Stimulated activated memory B cell treated with anti-CD40 and anti-IgM and Interleukin-4, amounts not matched to agents 10 μg/mL and 1 μg/mL and 100 μg/mL, for 72 hours (primary cell): ENCODE results near the gene ABCB1.

ENCODE experiments used
- ATAC-seq: fragments of 150-1000 bp; cut with Tn5 transposase; 2 replicates; pipeline ENCODE4 v1.10.0; 2021
- H3K27ac Mint-ChIP-seq: one replicate; pipeline ENCODE4 v1.8.0; 2022; ENCODE audit warnings: mild to moderate bottlenecking, mixed read lengths
- H3K27me3 Mint-ChIP-seq: one replicate; pipeline ENCODE4 v1.8.0; 2022; ENCODE audit warnings: mixed read lengths
- H3K36me3 Mint-ChIP-seq: one replicate; pipeline ENCODE4 v1.8.0; 2022; ENCODE audit warnings: mixed read lengths
- H3K4me1 Mint-ChIP-seq: one replicate; pipeline ENCODE4 v1.8.0; 2022; ENCODE audit warnings: mixed read lengths
- H3K4me3 Mint-ChIP-seq: one replicate; pipeline ENCODE4 v1.8.0; 2022; ENCODE audit warnings: mild to moderate bottlenecking, moderate library complexity, mixed read lengths
- H3K9me3 Mint-ChIP-seq: one replicate; pipeline ENCODE4 v1.8.0; 2022; ENCODE audit warnings: mixed read lengths

Gene ABCB1

DNA sequence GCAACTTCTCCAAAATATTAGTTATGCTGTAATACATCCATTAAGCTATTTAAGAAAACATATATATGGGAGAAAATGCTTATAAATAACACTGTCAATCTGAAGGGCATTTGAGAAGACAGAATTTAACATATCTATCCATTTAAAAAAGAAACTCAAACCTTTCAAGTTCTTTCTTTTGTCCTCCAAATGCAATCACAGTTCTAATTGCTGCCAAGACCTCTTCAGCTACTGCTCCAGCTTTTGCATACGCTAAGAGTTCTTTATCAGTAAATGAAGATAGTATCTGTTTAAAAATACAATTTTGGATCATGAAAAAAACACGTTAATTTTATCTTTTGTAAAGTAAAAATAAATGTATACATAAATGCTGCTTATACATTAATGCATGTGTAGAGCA, 39.6 kb downstream of the ABCB1 start:
- no peaks in the 10 kb centered on the region for H3K36me3 Mint-ChIP-seq
- H3K4me1 Mint-ChIP-seq: peaks cover 6% of the 10 kb centered on the region
- no peaks in the 10 kb centered on the region for H3K9me3 Mint-ChIP-seq
- H3K27me3 Mint-ChIP-seq: no peaks in the 10 kb centered on the region
- ATAC-seq: no peak
- no peak overlapping the region for H3K27ac Mint-ChIP-seq
- H3K4me3 Mint-ChIP-seq: no peak overlapping the region

DNA sequence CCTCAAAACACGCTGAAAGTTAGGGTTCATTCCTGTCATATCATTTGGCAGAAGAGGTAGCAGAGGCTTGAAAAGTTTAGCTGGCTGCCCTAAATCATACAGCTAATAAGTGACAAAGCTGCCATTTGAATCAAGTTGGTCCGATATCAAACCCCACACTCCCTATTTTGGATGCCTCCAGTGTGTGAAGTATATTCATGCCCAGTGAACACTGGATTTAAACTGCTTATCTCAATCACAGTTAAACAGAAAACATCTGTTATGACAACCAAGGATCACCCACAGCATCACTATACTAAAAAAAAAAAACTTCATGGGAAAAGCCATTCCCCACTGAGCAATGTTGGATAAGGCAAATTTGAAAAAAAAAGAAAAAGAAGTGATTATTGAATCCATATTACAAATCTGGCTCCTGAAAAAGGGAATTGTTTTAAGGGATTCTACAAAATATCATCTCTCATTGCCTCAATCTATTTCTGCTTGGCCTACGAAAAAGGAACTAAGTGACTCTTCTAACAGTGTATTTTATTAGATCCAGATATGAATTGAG, 48.3 kb downstream of the ABCB1 start:
- H3K4me3 Mint-ChIP-seq: no peak overlapping the region
- H3K4me1 Mint-ChIP-seq: no peaks in the 10 kb centered on the region
- H3K27me3 Mint-ChIP-seq: no peaks in the 10 kb centered on the region
- H3K9me3 Mint-ChIP-seq: no peaks in the 10 kb centered on the region
- ATAC-seq: no peak
- no peak overlapping the region for H3K27ac Mint-ChIP-seq
- H3K36me3 Mint-ChIP-seq: peaks cover 6% of the 10 kb centered on the region

DNA sequence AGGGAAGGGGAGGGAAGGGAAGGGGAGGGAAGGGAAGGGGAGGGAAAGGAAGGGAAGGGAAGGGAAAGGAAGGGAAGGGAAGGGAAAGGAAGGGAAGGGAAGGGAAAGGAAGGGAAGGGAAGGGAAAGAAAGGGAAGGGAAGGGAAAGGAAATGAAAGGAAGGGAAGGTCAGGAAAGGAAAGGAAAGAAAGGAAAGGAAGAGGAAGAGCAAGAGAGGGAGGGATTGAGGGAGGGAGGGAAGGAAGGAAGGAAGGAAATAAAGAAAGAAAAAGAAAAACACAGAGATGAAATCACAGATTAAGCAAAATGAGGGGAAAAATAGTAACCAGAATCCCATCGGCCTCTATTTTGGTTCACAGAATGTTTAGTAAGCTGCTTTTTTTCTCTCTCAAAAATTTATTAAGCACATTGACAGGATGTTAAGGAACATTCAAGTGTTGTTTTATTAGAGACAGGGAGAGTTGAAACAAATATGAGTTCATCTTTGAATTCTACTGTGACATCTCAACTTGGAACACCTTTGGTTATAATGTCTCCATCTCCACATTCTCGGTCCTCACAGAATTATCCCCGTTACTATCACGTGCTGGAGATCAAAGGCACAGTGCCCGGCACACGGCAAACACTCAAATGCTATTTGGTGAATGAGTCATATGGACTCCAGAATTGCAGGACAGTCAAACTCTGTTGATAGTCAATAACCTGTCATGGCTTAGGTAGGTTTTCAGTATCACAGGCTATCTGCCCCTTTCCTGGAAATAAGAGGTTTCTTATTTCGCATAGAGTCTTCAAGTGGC, 52.4 kb downstream of the ABCB1 start:
- Mint-ChIP-seq H3K9me3 (no peaks in the 10 kb centered on the region), H3K4me3 (no peak overlapping the region), H3K27me3 (no peaks in the 10 kb centered on the region), H3K27ac (no peak overlapping the region), H3K36me3 (peaks cover 6% of the 10 kb centered on the region), H3K4me1 (no peaks in the 10 kb centered on the region)
- ATAC-seq: no peak

DNA sequence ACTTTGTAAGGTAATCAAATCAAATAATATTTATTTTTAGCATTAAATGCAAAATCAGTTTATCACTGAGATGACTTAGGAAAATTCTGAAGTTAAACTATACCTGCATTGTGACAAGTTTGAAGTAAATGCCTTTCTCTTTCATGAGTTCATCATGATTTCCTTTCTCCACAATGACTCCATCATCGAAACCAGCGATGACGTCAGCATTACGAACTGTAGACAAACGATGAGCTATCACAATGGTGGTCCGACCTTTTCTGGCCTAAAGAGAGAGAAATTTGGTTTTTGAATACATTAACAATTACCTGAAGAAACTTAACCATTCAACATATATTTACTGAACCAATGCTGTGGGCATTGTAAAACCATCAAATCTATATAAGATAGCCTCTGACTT, 54.9 kb downstream of the ABCB1 start:
- H3K4me1 Mint-ChIP-seq: no peaks in the 10 kb centered on the region
- H3K27ac Mint-ChIP-seq: no peak overlapping the region
- peaks cover 6% of the 10 kb centered on the region for H3K36me3 Mint-ChIP-seq
- ATAC-seq: no peak
- no peaks in the 10 kb centered on the region for H3K27me3 Mint-ChIP-seq
- H3K4me3 Mint-ChIP-seq: no peak overlapping the region
- H3K9me3 Mint-ChIP-seq: no peaks in the 10 kb centered on the region

DNA sequence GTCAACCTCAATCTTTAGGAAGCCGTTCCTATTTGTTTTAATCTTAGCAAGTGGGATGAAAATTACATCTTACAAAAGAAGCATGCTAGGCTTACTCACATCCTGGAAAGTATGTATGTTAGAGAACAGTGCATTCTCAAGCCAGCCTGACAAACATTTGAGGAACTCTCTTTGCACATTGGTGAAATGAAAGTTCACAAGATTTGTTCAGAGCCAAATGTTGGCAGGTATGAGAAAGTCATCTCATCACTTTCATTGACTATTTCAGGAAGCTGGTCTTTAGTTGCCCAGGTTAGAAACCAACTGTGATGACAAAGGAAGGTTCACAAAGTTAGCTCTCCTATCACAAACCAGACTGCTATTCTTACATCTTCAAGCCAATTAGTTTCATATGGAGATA, 57.1 kb downstream of the ABCB1 start:
- Mint-ChIP-seq H3K27ac (no peak overlapping the region), H3K4me1 (no peaks in the 10 kb centered on the region), H3K4me3 (no peak overlapping the region), H3K27me3 (no peaks in the 10 kb centered on the region), H3K9me3 (no peaks in the 10 kb centered on the region), H3K36me3 (no peaks in the 10 kb centered on the region)
- peak; percentile 16 for ATAC-seq

DNA sequence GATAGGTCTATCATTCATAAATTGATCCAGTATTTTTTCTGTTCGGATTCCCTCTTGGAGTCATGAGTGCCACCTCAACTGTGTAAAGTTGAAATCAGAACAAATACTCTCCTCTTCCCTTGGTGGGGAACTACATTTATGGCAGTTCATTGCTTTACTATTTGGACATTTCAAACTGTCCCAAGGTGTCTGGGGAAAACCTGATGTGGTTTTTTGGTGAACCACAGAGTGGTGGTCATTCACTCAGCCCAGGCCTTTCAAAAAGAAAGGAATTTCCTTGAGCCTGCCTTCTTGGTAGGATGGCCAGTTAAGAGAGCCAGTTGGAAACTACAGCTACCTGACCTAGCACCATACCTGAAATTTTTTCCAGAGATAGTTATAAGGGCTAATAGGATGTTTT, 59.0 kb downstream of the ABCB1 start:
- H3K9me3 Mint-ChIP-seq: no peaks in the 10 kb centered on the region
- H3K4me3 Mint-ChIP-seq: no peak overlapping the region
- ATAC-seq: no peak
- H3K27ac Mint-ChIP-seq: no peak overlapping the region
- no peaks in the 10 kb centered on the region for H3K4me1 Mint-ChIP-seq
- no peaks in the 10 kb centered on the region for H3K36me3 Mint-ChIP-seq
- H3K27me3 Mint-ChIP-seq: no peaks in the 10 kb centered on the region

DNA sequence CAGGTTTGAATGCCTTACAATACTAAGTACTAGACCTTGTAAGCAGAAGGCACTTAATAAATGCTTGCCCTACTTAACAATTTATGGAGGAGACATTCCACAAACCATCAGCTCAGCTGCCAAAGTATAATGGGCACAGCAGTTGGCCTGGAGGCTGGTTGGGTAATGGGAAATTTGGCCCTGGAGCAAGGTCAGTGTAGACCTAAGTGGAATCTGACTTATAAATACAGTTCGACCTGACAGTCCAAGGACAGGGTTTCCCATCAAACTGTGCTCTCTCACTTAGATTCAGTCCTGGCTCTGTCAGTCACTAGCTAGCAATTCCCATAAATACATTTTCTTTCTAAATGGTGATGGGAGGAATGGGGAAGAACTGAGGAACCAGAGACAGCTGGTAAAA, 62.6 kb downstream of the ABCB1 start:
- H3K36me3 Mint-ChIP-seq: no peaks in the 10 kb centered on the region
- no peaks in the 10 kb centered on the region for H3K9me3 Mint-ChIP-seq
- no peak for ATAC-seq
- H3K27ac Mint-ChIP-seq: no peak overlapping the region
- no peak overlapping the region for H3K4me3 Mint-ChIP-seq
- no peaks in the 10 kb centered on the region for H3K27me3 Mint-ChIP-seq
- no peaks in the 10 kb centered on the region for H3K4me1 Mint-ChIP-seq

DNA sequence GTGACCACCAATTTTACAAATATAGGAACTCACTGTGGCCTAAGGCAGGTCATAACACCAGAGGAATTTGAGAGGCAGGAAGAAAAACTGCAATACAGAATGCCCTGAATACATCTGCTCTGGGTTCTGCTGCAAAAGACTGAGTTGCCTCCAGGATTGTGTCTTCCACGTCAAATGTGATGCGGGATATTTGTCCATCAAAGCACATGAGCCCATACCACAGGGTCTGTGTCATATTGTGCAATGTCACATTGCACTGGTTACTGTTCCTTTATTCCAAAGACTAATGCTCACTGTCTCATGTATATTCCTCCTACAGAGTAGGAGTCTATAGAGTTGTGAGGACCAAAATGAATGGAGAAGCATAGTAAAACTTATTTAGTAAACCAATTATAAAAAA, 66.6 kb downstream of the ABCB1 start:
- H3K27ac Mint-ChIP-seq: no peak overlapping the region
- H3K4me3 Mint-ChIP-seq: no peak overlapping the region
- H3K27me3 Mint-ChIP-seq: no peaks in the 10 kb centered on the region
- no peaks in the 10 kb centered on the region for H3K4me1 Mint-ChIP-seq
- no peak for ATAC-seq
- no peaks in the 10 kb centered on the region for H3K36me3 Mint-ChIP-seq
- H3K9me3 Mint-ChIP-seq: no peaks in the 10 kb centered on the region

DNA sequence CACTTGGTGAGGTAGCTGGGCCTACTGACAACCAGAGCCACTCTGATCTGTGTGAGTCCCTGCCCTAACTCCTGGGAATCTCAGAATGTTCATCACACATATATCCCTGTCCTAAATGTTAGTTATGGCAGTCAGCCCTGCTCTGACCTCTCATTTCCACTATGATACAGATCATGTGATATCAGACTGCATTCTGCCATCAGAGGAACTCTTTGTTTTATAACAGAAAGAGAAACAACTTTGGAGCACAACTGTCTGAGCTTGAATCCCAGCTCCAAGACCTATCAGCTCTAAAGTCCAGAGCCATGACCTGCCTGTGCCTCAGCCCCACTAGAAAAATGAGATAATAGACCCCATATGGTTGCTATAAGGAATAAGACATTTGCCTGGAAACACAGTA, 70.6 kb downstream of the ABCB1 start:
- ATAC-seq: no peak
- Mint-ChIP-seq H3K9me3 (no peaks in the 10 kb centered on the region), H3K4me1 (peaks cover 5% of the 10 kb centered on the region), H3K4me3 (no peak overlapping the region), H3K27me3 (no peaks in the 10 kb centered on the region), H3K36me3 (peaks cover 7% of the 10 kb centered on the region), H3K27ac (no peak overlapping the region)

DNA sequence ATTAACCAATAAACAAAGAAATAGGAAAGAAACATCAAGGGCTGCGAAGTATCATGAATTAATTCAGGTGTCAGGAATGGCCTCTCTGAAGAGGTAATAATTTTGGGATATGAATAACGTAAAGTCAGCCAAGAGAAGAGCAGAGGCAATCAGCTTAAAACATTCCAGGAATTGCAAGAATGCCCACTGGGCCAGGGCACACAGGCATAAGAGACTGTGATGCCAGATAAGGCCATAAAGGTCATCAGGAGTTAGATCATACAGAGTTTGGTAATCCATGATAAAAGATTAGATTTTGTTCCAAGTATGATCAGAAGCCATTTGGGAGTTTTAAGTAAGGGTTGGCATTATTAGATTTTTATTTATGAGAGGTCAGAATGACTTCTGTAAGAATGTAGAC, 72.0 kb downstream of the ABCB1 start:
- Mint-ChIP-seq H3K27ac (no peak overlapping the region), H3K4me3 (no peak overlapping the region), H3K27me3 (no peaks in the 10 kb centered on the region), H3K9me3 (no peaks in the 10 kb centered on the region), H3K4me1 (peaks cover 5% of the 10 kb centered on the region), H3K36me3 (peaks cover 7% of the 10 kb centered on the region)
- ATAC-seq: no peak

DNA sequence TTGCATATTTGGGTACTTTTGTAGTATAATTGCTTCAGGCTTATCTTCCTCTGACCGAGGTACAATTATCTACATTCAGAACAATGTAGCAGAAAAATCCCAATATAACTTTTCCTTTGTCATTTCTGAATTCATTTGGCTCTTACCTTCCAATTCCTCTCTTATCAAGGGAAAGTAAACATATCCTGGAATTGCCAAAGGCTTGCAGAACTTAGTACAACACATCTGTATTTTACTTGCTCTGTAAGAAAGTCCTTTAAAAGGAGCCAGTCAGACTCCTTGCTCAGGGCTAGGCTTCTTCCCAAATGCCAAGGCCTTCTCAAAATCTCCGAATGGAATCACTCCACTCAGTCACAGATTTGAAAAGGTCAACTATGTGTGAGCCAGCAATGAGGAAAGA, 81.9 kb downstream of the ABCB1 start:
- H3K27me3 Mint-ChIP-seq: no peaks in the 10 kb centered on the region
- no peaks in the 10 kb centered on the region for H3K9me3 Mint-ChIP-seq
- no peak overlapping the region for H3K4me3 Mint-ChIP-seq
- H3K27ac Mint-ChIP-seq: no peak overlapping the region
- ATAC-seq: no peak
- no peaks in the 10 kb centered on the region for H3K4me1 Mint-ChIP-seq
- H3K36me3 Mint-ChIP-seq: peaks cover 6% of the 10 kb centered on the region

DNA sequence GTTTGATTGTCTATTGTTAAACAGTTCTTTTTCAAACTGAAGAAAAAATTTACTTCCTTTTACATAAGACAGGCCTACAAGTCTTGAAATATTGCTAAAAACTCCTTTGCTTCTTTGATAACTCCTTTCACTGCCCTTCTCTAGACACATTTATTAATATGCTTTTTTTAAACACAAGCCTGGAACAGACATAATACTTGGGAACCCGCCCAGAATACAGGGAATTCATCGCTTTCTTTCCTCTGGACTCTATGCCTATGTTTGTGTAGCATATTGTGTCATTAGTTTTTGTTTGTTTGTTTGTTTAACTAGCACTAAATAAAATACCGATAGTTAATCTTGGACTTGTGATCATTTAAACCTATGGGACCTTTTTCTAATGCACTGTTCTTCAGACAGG, 82.8 kb downstream of the ABCB1 start:
- no peak for ATAC-seq
- Mint-ChIP-seq H3K27ac (no peak overlapping the region), H3K4me1 (no peaks in the 10 kb centered on the region), H3K4me3 (no peak overlapping the region), H3K9me3 (no peaks in the 10 kb centered on the region), H3K27me3 (no peaks in the 10 kb centered on the region), H3K36me3 (peaks cover 6% of the 10 kb centered on the region)

DNA sequence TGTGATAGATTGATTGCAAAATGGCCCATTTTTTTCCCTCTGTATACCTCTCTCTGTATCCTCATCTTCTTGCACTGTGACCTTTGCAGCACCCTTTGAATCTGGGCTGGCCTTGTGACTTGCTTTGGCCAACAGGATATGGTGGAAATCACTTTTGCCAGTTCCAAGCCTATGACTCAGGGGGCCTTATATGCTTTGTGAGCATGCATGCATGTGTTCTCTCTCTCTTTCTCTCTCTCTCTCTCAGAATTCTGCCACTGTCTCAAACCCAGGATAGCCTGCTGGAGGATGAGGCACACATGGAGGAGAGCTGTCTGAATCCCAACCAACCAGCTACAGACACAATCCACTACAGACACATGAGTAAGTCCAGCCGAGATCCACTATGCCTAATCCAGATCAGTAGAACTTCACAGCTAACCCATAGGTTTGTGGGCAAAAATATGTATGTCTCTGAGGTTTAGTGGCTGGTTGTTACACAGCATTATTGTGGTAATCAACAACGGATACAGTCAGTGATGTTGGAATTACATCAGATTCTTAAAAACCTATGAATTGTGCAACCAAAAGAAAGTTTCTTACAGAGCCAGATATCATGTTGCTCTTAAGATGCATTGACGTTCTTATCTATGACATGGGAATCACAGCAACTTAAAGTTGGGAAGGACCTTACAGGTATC, 83.4 kb downstream of the ABCB1 start:
- Mint-ChIP-seq H3K4me1 (no peaks in the 10 kb centered on the region), H3K36me3 (peaks cover 6% of the 10 kb centered on the region), H3K4me3 (no peak overlapping the region), H3K27me3 (no peaks in the 10 kb centered on the region), H3K9me3 (no peaks in the 10 kb centered on the region), H3K27ac (no peak overlapping the region)
- no peak for ATAC-seq

DNA sequence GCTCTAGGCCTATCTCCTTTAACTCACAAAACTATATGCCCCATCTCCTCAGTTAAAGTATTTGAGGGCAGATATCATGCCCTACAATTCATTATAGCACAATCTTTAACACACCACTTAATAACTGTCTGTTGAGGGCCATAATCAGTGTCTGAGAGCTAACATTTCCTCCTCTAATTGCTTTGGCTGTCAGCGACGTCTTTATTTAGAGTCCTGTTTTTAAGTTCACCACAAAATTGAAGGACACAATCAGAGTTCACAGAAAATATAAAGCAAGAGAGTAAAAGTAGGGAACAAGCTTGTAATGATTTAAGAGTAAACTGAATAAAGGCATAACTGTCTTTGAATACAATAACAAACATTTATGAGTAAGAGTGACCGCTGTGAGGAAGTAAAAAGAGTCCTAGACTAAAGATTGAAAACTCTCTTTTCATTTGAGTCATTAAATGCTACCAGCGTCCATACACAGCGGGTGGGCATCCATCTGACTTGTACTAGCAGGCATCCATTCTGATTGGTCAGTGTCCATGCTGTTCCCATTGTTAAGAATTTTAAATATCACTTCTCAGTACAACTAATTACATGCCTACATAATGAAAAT, 86.8 kb downstream of the ABCB1 start:
- Mint-ChIP-seq H3K27ac (no peak overlapping the region), H3K36me3 (peaks cover 6% of the 10 kb centered on the region), H3K4me3 (no peak overlapping the region)

DNA sequence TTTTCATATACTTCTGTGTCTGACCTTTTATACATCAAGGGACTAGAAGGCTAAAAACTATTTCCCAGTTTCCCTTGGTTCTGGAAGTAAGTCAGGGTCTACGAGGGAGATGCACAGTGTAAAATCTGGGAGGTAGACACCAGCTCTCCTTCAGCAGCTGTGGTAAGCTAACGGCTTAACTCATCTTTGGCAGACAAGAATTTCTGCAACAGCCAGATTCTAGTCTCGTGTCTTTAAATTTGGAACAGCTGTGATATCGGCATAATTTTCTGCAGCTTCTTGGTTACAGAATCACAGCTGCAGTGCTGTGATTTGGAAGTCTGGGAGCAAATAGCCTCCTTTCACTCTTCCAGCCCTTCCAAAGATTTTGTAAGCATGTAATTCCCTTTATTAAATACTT, 87.8 kb downstream of the ABCB1 start:
- Mint-ChIP-seq H3K9me3 (no peaks in the 10 kb centered on the region), H3K4me3 (no peak overlapping the region), H3K27me3 (no peaks in the 10 kb centered on the region), H3K4me1 (no peaks in the 10 kb centered on the region), H3K27ac (no peak overlapping the region), H3K36me3 (peaks cover 6% of the 10 kb centered on the region)
- ATAC-seq: no peak

More for the DNA sequence above, 86.8 kb downstream of the ABCB1 start:
- no peaks in the 10 kb centered on the region for H3K4me1 Mint-ChIP-seq
- H3K9me3 Mint-ChIP-seq: no peaks in the 10 kb centered on the region
- H3K27me3 Mint-ChIP-seq: no peaks in the 10 kb centered on the region
- ATAC-seq: no peak

DNA sequence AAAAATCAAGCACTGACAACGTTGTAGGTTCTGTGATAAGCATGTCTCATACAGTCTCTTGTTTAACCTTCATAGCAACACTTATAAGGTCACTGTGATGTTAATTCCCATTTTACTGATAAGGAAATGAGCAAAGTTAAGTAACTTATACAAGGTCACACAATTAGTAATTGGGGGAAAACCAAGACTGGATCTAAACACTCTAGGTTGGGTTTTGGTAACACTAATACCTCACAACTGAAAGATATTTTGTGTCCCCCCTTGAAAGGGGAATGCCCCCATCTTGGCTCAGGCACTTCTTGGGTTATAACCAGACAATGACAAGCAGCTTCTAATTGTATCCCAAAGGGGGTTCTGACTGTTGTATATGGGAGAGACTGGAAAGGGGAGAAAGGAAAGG, 89.2 kb downstream of the ABCB1 start:
- Mint-ChIP-seq H3K27me3 (no peaks in the 10 kb centered on the region), H3K36me3 (peaks cover 6% of the 10 kb centered on the region)

More for the DNA sequence above, 89.2 kb downstream of the ABCB1 start:
- Mint-ChIP-seq H3K27ac (no peak overlapping the region), H3K9me3 (no peaks in the 10 kb centered on the region), H3K4me1 (peaks cover 5% of the 10 kb centered on the region), H3K4me3 (no peak overlapping the region)
- ATAC-seq: peak; percentile 37
